ENCODE data around the gene PLXNB3. TPM values are rescaled to one million over a fixed set of nuclear protein-coding genes. Genes with fewer than 3 reads are reported as not detected.

Gene PLXNB3
- total RNA-seq, 1 experiment from 2014 or later: 2.5 TPM

GRCh38 chrX:153780678-153781427, 16.8 kb downstream of the PLXNB3 start, which contains the start of gene SRPK3 (continued):
- TF ChIP-seq, protein P1, sequence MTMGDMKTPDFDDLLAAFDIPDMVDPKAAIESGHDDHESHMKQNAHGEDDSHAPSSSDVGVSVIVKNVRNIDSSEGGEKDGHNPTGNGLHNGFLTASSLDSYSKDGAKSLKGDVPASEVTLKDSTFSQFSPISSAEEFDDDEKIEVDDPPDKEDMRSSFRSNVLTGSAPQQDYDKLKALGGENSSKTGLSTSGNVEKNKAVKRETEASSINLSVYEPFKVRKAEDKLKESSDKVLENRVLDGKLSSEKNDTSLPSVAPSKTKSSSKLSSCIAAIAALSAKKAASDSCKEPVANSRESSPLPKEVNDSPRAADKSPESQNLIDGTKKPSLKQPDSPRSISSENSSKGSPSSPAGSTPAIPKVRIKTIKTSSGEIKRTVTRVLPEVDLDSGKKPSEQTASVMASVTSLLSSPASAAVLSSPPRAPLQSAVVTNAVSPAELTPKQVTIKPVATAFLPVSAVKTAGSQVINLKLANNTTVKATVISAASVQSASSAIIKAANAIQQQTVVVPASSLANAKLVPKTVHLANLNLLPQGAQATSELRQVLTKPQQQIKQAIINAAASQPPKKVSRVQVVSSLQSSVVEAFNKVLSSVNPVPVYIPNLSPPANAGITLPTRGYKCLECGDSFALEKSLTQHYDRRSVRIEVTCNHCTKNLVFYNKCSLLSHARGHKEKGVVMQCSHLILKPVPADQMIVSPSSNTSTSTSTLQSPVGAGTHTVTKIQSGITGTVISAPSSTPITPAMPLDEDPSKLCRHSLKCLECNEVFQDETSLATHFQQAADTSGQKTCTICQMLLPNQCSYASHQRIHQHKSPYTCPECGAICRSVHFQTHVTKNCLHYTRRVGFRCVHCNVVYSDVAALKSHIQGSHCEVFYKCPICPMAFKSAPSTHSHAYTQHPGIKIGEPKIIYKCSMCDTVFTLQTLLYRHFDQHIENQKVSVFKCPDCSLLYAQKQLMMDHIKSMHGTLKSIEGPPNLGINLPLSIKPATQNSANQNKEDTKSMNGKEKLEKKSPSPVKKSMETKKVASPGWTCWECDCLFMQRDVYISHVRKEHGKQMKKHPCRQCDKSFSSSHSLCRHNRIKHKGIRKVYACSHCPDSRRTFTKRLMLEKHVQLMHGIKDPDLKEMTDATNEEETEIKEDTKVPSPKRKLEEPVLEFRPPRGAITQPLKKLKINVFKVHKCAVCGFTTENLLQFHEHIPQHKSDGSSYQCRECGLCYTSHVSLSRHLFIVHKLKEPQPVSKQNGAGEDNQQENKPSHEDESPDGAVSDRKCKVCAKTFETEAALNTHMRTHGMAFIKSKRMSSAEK (CRISPR knock-in tag; IDR thresholded peaks at IDR 0.05; ENCODE audit: borderline replicate concordance): no peak
- TF ChIP-seq GRHL2 (CRISPR knock-in tag; IDR thresholded peaks at IDR 0.05; ENCODE audit: insufficient replicate concordance, severe bottlenecking) (no peak), ZNF423 (CRISPR knock-in tag; IDR thresholded peaks at IDR 0.05) (no peak), JAZF1 (CRISPR knock-in tag; IDR thresholded peaks at IDR 0.05) (no peak), SMAD4 (CRISPR knock-in tag; IDR thresholded peaks at IDR 0.05) (no peak), TEAD4 (CRISPR knock-in tag; IDR thresholded peaks at IDR 0.05) (no peak), ZBTB21 (CRISPR knock-in tag; IDR thresholded peaks at IDR 0.05; ENCODE audit: borderline replicate concordance) (no peak), RORB (CRISPR knock-in tag; IDR thresholded peaks at IDR 0.05) (no peak), ZMAT4 (CRISPR knock-in tag; IDR thresholded peaks at IDR 0.05) (no peak), E2F5 (CRISPR knock-in tag; IDR thresholded peaks at IDR 0.05) (no peak), NR3C1 (CRISPR knock-in tag; conservative IDR thresholded peaks at IDR 0.05; ENCODE audit: low read depth) (no peak), ZNF425 (CRISPR knock-in tag; conservative IDR thresholded peaks at IDR 0.05) (no peak), EMX1 (CRISPR knock-in tag; IDR thresholded peaks at IDR 0.05) (no peak), MXD4 (CRISPR knock-in tag; IDR thresholded peaks at IDR 0.05; ENCODE audit: borderline replicate concordance) (no peak), IRF1 (CRISPR knock-in tag; IDR thresholded peaks at IDR 0.05) (no peak)

- H3K36me3 Mint-ChIP-seq: peaks cover 2% of the 10 kb centered on the region
- H3K9me3 Mint-ChIP-seq: no peaks in the 10 kb centered on the region
- TF ChIP-seq CDX4 (CRISPR knock-in tag; IDR thresholded peaks at IDR 0.05; ENCODE audit: borderline replicate concordance) (no peak), IRF2 (CRISPR knock-in tag; IDR thresholded peaks at IDR 0.05; ENCODE audit: borderline replicate concordance, low read depth) (no peak), ZNF317 (CRISPR knock-in tag; IDR thresholded peaks at IDR 0.05; ENCODE audit: borderline replicate concordance, low read depth) (no peak), FOXJ3 (CRISPR knock-in tag; IDR thresholded peaks at IDR 0.05; ENCODE audit: borderline replicate concordance) (no peak), CREM (CRISPR knock-in tag; IDR thresholded peaks at IDR 0.05) (no peak)
- TF ChIP-seq, protein P2, sequence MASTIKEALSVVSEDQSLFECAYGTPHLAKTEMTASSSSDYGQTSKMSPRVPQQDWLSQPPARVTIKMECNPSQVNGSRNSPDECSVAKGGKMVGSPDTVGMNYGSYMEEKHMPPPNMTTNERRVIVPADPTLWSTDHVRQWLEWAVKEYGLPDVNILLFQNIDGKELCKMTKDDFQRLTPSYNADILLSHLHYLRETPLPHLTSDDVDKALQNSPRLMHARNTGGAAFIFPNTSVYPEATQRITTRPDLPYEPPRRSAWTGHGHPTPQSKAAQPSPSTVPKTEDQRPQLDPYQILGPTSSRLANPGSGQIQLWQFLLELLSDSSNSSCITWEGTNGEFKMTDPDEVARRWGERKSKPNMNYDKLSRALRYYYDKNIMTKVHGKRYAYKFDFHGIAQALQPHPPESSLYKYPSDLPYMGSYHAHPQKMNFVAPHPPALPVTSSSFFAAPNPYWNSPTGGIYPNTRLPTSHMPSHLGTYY (CRISPR knock-in tag; IDR thresholded peaks at IDR 0.05): no peak
- TF ChIP-seq, protein P3, sequence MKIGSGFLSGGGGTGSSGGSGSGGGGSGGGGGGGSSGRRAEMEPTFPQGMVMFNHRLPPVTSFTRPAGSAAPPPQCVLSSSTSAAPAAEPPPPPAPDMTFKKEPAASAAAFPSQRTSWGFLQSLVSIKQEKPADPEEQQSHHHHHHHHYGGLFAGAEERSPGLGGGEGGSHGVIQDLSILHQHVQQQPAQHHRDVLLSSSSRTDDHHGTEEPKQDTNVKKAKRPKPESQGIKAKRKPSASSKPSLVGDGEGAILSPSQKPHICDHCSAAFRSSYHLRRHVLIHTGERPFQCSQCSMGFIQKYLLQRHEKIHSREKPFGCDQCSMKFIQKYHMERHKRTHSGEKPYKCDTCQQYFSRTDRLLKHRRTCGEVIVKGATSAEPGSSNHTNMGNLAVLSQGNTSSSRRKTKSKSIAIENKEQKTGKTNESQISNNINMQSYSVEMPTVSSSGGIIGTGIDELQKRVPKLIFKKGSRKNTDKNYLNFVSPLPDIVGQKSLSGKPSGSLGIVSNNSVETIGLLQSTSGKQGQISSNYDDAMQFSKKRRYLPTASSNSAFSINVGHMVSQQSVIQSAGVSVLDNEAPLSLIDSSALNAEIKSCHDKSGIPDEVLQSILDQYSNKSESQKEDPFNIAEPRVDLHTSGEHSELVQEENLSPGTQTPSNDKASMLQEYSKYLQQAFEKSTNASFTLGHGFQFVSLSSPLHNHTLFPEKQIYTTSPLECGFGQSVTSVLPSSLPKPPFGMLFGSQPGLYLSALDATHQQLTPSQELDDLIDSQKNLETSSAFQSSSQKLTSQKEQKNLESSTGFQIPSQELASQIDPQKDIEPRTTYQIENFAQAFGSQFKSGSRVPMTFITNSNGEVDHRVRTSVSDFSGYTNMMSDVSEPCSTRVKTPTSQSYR (CRISPR knock-in tag; IDR thresholded peaks at IDR 0.05): no peak
Observed at GRCh38 chrX:153781428-153782047, 17.5 kb downstream of the PLXNB3 start.

More at GRCh38 chrX:153781428-153782047, 17.5 kb downstream of the PLXNB3 start:
- POLR2A ChIA-PET: no interaction called here
- DNase-seq (ENCODE audit: low spot score) (no peak), ATAC-seq (no peak)
- no peaks in the 10 kb centered on the region; the same call in 1 of the 2 replicates for H3K4me1 Mint-ChIP-seq
- CTCF ChIA-PET: interaction anchor here (0.9 to 1.4 kb wide), 3 partner anchors 13 to 166 kb away, joined by 3 to 5 read pairs (median 4); partner anchors contain the start of gene PLXNB3
- H3K27ac Mint-ChIP-seq: no peak overlapping the region
- no peak overlapping the region for H3K4me3 Mint-ChIP-seq
- H3K27me3 Mint-ChIP-seq (ENCODE audit: low read depth): no peaks in the 10 kb centered on the region

Measured in WTC11 (cell line).